ENCODE measurements around the gene OR10T2.
"Not testable (repeated sequence)": the region's sequence is repeated elsewhere in the genome, so short reads cannot be mapped to it uniquely, and the experiment has no call there.

The OR10T2 gene

GRCh38 chr1:158355773-158356285 is 43.4 kb downstream of the OR10T2 start:
- DNase-seq = no peak

- no peak for DNase-seq
Measured at GRCh38 chr1:158354255-158354654, 45.0 kb downstream of the OR10T2 start.

GRCh38 chr1:158353303-158354075 is 45.8 kb downstream of the OR10T2 start, which contains the start of gene CD1E:
Gene CD1E, plus strand, starts transcription at chr1:158353894. Its CDS starts 95 bp downstream, at chr1:158353989.
- no peak for DNase-seq

- DNase-seq = not testable (repeated sequence)
Measured at GRCh38 chr1:158348946-158349345, 50.3 kb downstream of the OR10T2 start.
